Neural progenitor cell (in vitro differentiated cells): ENCODE results near the gene FARS2.

Source experiments
- CTCF ChIP-seq: fragments of 200-600 bp; sonication (generic); IDR thresholded peaks from 2 replicates; pipeline ENCODE4 v1.5.1; 2017; ENCODE audit warnings: antibody characterized with exemption, mild to moderate bottlenecking
- EZH2 ChIP-seq: fragments of 200-600 bp; sonication (generic); IDR thresholded peaks from 2 replicates; pipeline ENCODE4 v1.6.1; 2017; ENCODE audit warnings: antibody characterized with exemption, mild to moderate bottlenecking, moderate library complexity

- TF ChIP-seq CTCF (peak; percentile 37), EZH2 (no peak)
Observed at GRCh38 chr6:5729813-5730517, 468.7 kb downstream of the FARS2 start.
